Stimulated activated CD4-positive, alpha-beta T cell treated with anti-CD3 and anti-CD28 coated beads, Interleukin-2, amount 100 ng/mL, for 48 hours (primary cell): ENCODE measurements around the gene USP4.
"Not testable (repeated sequence)": the region's sequence is repeated elsewhere in the genome, so short reads cannot be mapped to it uniquely, and the experiment has no call there.

Experiments
- DNase-seq, 2 donors: peaks; one replicate each; pipeline ENCODE4 v3.0.0-alpha.2; 2020

The USP4 gene

GRCh38 chr3:49240091-49240490, 99.8 kb downstream of the USP4 start:
- not testable (repeated sequence) for DNase-seq

GRCh38 chr3:49238274-49239127, 101.4 kb downstream of the USP4 start:
- no peak for DNase-seq

- DNase-seq: no peak
Measured at GRCh38 chr3:49237344-49237743, 102.5 kb downstream of the USP4 start.

- no peak for DNase-seq
Measured at GRCh38 chr3:49236226-49236625, 103.6 kb downstream of the USP4 start.

- not testable (repeated sequence) for DNase-seq
Measured at GRCh38 chr3:49228817-49229216, 111.0 kb downstream of the USP4 start.
